Prostate gland (tissue), 2 donors: ENCODE data around the gene EFNA4. TPM values are rescaled to one million over a fixed set of nuclear protein-coding genes. Genes with fewer than 3 reads are reported as not detected.

Experiments
- DNase-seq: peaks from one replicate; pipeline ENCODE4 v3.0.0-alpha.2; 2019; ENCODE audit warnings: low spot score
- H3K27ac ChIP-seq, 2 donors: fragments of 200-600 bp; sonication (generic); 2 replicates each; pipeline ENCODE4 v1.5.1; 2017 to 2019
- H3K27me3 ChIP-seq: fragments of 200-600 bp; sonication (generic); replicated peaks from 2 replicates; pipeline ENCODE4 v1.5.1; 2019; ENCODE audit not compliant: insufficient read depth
- H3K36me3 ChIP-seq, 2 donors: fragments of 200-600 bp; sonication (generic); 1 replicate in 1 of 2; 2 replicates in 1 of 2; pipeline versions ENCODE4 v1.5.1 to v1.8.1; 2017 to 2019
- H3K4me1 ChIP-seq: fragments of 200-600 bp; sonication (generic); replicated peaks from 2 replicates; pipeline ENCODE4 v1.5.1; 2019
- H3K4me3 ChIP-seq, 2 donors: fragments of 200-600 bp; sonication (generic); 2 replicates each; pipeline ENCODE4 v1.5.1; 2017 to 2019
- H3K9me3 ChIP-seq: fragments of 200-600 bp; sonication (generic); 2 replicates; pipeline ENCODE4 v1.5.1; 2017
- CTCF ChIP-seq, 4 experiments: fragments of 200-600 bp in 2 of 4; fragments of 450-650 bp in 2 of 4; sonication (generic) in 2 of 4; IDR thresholded peaks; 1 replicate in 3 of 4; 2 replicates in 1 of 4; pipeline ENCODE4 v1.5.1; 2016 to 2019; ENCODE audit warnings: antibody characterized with exemption in 4 of 4, mild to moderate bottlenecking in 2 of 4, moderate library complexity in 2 of 4
- POLR2A ChIP-seq: fragments of 450-650 bp; IDR thresholded peaks from one replicate; pipeline ENCODE4 v1.6.1; 2016; ENCODE audit warnings: antibody characterized with exemption, mild to moderate bottlenecking
- POLR2AphosphoS5 ChIP-seq: sonication (generic); formaldehyde crosslinking; IDR thresholded peaks from one replicate; pipeline ENCODE4 v1.6.1; 2017; ENCODE audit warnings: antibody characterized with exemption
- WGBS: methylation state at CpG from one replicate; pipeline ENCODE4 v1.1.5; 2018; 5-methylcytosine and 5-hydroxymethylcytosine counted together
- intact Hi-C: fragments of 100-400 bp; cut with DNase I; formaldehyde crosslinking; loops from one replicate; pipeline ENCODE4 v1.14.2; 2022
- total RNA-seq, 2 donors: library from RNA; depleted of rRNA; stranded (reverse); fragments of >200 nt; gene quantifications; one replicate each; pipeline ENCODE4 v1.1.0, GENCODE V29; 2016

EFNA4 gene
- total RNA-seq, 2 donors from 2014 or later, result 10.3 to 23.4 TPM

DNA sequence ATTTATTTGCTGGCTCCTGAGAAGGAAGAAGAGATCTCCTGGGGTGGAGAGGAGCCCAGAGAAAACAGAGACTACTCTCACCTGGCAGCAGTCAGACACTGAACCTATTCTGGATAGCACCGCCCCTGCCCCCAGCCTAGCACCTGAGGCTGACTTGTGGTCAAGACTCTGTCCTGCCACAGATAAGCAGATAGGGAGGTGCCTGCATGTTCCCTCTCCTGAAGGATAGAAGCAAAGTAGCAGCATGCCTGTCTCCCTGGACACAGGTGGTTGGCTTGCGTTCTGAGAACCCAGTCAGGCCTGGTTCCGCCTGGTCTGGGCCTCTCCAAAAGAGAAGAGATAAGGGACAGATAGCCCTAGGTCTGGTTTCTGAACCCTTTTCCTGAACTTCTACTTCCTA, 13.8 kb downstream of the EFNA4 start:
- Histone ChIP-seq H3K36me3 (no peaks in the 10 kb centered on the region), H3K27me3 (no peaks in the 10 kb centered on the region), H3K9me3 (no peaks in the 10 kb centered on the region), H3K4me3 (no peak overlapping the region), H3K27ac (no peak overlapping the region), H3K4me1 (peaks cover 33% of the 10 kb centered on the region)
- intact Hi-C loops, result no loop called here
- no peak for DNase-seq
- TF ChIP-seq POLR2A, result no peak
- no peak for TF ChIP-seq POLR2AphosphoS5
- TF ChIP-seq CTCF (IDR thresholded peaks at IDR 0.05), result no peak
- WGBS, result 79% methylated on average over 3 of the region's 3 CpGs

DNA sequence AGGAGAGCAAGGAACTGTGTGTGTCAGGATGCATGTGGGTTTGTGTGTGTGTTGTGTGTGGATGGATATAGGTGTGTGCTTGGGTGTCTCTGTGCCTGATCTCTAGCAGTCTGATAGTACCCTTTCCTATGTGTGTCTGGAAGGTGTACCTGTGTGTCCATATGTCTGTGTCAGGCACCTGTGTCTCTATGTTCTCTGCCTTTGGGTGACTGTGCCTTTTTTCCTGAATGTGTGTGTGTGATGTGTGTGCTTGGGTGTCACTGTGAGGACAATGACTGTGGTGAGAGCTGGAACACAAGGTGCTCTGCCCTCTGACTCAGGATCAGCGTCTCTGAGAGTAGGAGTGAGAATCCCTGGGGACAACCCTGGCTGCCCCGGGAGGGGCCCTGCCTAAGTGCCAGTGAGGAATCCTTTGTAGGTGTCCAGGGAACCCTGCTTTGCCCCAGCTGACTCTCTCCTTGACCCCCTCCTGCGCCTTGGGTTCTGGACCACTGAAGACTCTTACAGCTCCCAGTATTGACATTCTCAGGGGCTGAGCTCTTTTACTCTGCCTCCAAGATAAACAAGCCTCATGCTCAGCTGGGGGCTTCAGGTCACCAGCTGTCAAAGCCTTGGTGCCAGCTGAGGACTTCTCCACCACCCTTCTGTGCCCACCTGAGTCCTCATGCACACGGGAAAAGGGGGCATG, 14.4 kb downstream of the EFNA4 start:
- Histone ChIP-seq H3K9me3 (no peaks in the 10 kb centered on the region), H3K27ac (no peak overlapping the region), H3K27me3 (no peaks in the 10 kb centered on the region), H3K36me3 (no peaks in the 10 kb centered on the region), H3K4me3 (no peak overlapping the region), H3K4me1 (peaks cover 38% of the 10 kb centered on the region)
- DNase-seq, result no peak
- 58% methylated on average over 4 of the region's 4 CpGs for WGBS
- intact Hi-C loops, result no loop called here
- no peak for TF ChIP-seq POLR2AphosphoS5
- TF ChIP-seq CTCF (IDR thresholded peaks at IDR 0.05), result no peak
- TF ChIP-seq POLR2A, result no peak

DNA sequence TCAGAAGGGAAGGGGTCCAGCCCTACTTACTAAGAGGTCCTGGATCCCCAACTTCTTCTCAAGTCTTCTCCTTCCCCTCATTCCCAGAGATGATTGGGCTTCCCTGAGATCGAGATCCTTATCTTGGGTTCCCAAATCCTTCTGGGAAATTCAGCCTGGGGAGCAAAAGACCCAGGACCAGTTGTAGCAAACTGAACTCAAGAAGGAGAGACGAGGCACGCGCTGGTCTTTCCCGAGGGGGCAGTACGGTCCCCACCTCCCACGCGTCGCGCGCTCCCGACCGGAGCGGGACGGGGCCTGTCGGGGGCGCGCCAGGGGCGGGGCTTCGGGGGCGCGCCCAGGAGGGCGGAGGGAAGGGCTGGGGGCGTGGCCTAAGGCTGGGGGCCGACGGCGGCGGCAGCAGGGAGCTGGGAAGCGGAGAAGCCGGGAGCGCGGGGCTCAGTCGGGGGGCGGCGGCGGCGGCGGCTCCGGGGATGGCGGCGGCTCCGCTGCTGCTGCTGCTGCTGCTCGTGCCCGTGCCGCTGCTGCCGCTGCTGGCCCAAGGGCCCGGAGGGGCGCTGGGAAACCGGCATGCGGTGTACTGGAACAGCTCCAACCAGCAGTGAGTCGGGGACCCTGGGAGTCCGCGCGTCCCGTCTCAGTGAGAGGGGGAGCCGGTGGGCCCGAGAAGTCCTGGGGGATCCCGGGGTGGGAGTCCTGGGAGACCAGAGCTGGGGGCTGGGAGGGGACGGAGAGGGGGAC, 15.1 kb downstream of the EFNA4 start, which contains the start of gene EFNA3:
Gene EFNA3 (plus strand): TSS at position 369 of the 741 bp plus-strand sequence. CDS start 105 bp downstream, at position 474.
- intact Hi-C loops, result no loop called here
- Histone ChIP-seq H3K36me3 (no peaks in the 10 kb centered on the region), H3K4me1 (peaks cover 45% of the 10 kb centered on the region), H3K4me3 (peak within 1 kb of the TSS; percentile 30 to 44), H3K27me3 (no peaks in the 10 kb centered on the region), H3K9me3 (no peaks in the 10 kb centered on the region), H3K27ac (peak within 1 kb of the TSS in 1 of 2 donors; percentile 30)
- DNase-seq, result peak; percentile 76
- WGBS, result 2% methylated on average over 52 of the region's 59 CpGs
- peak; percentile 5 for TF ChIP-seq POLR2AphosphoS5
- TF ChIP-seq CTCF (IDR thresholded peaks at IDR 0.05), result no peak
- peak; percentile 68 for TF ChIP-seq POLR2A

DNA sequence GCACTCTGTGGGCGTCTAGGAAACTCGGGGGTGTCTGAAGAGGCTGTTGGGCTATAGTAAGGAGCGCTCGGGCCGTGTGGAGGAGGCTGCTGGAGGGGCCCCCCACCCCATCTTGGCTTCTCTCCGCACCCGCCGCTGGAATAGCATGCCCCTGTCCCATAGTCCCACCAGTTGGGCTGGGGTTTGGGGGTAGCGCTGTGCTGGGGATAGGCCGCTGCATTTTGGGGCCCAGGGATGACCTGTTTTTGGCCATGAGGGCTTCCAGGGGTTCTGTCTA, 15.6 kb downstream of the EFNA4 start:
- 5% methylated on average over 10 of the region's 10 CpGs for WGBS
- Histone ChIP-seq H3K9me3 (no peaks in the 10 kb centered on the region), H3K27me3 (no peaks in the 10 kb centered on the region), H3K27ac (no peak overlapping the region), H3K36me3 (no peaks in the 10 kb centered on the region), H3K4me1 (peaks cover 45% of the 10 kb centered on the region), H3K4me3 (peak overlapping the region; percentile 30 to 44)
- no peak for DNase-seq
- no peak for TF ChIP-seq POLR2AphosphoS5
- TF ChIP-seq CTCF (IDR thresholded peaks at IDR 0.05), result no peak
- TF ChIP-seq POLR2A, result no peak
- intact Hi-C loops, result no loop called here
